GM21526 (cell line): ENCODE measurements around the gene LRRC4C.
"Not testable (repeated sequence)": the region's sequence is repeated elsewhere in the genome, so short reads cannot be mapped to it uniquely, and the experiment has no call there.

Experiments used
- ATAC-seq: cut with Tn5 transposase; IDR thresholded peaks from one replicate; pipeline ENCODE4 v1.9.1; 2021; ENCODE audit warnings: moderate library complexity; ENCODE audit not compliant: unreplicated experiment, low FRiP score

LRRC4C gene

DNA sequence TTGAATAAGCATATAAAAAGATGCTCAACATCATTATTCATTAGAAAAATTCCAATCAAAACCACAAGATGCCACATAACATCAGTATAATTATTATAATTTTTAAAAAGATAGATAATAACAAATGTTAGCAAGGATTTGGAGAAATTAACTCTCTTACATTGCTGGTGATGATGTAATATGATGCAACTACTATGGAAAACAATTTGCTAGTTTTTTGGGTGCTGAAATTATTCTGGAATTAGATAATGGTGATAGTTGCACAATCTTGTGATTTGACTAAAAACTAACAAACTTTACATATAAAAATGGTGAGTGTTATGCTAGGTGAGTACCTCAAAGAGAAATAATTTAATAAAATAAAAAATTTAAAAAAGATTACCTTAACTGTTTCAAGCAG lies 412.2 kb downstream of the LRRC4C start:
- no peak for ATAC-seq

- ATAC-seq: no peak
These were observed 414.2 kb downstream of the LRRC4C start for GRCh38 chr11:41045266-41045665.

- no peak for ATAC-seq
These were observed 414.7 kb downstream of the LRRC4C start for GRCh38 chr11:41044747-41045146.

DNA sequence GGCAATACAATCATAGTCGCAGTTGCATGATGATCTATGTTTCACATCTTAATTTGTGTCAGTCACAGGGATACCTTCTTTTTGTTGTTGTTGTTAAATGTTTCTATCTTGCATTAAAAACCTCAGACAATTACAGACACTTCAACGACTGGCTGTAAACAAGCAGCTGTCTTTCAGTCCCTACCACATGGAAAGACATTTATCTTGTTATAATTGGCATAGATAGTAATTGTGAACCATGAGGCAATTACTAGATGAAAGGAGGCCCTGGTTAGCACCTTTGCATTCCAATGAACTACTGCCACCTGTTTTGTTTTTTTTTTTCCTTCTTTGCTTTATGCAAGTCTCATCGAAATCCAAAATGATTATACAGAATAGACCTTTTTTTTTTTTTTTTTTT lies 416.8 kb downstream of the LRRC4C start:
- ATAC-seq: no peak

GRCh38 chr11:41040474-41040873 lies 419.0 kb downstream of the LRRC4C start:
- ATAC-seq: no peak

- ATAC-seq: no peak
These were observed 419.9 kb downstream of the LRRC4C start for GRCh38 chr11:41039592-41039991.

- no peak for ATAC-seq
These were observed 427.8 kb downstream of the LRRC4C start for GRCh38 chr11:41031551-41032060.

DNA sequence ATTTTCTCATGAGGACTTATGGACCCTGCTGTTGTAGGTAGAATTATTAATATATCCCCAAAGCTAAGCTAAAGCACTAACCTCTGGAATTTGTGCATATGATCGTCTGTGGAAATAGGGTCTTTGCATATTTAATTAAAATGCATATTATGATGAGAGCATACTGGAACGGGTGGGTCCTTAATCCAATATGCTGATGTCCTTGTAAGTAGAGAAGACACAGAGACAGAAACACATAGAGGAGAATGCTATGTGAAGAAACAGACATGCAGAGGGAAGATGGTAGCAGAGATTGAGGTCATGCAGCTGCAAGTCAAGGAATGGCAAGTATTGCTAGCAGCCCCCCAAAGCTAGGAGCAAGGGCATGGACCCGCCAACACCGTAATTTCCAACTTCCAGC lies 439.2 kb downstream of the LRRC4C start:
- ATAC-seq: no peak

DNA sequence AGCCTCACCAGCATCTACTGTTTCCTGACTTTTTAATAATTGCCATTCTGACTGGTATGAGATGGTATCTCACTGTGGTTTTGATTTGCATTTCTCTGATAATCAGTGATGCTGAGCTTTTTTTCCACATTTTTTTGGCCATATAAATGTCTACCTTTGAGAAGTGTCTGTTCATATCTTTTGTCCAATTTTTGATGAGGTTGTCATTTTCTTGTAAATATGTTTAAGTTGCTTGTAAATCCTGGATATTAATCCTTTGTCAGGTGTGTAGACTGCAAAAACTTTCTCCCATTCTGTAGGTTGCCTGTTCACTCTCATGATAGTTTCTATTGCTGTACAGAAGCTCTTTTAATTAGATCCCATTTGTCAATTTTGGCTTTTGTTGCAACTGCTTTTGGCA lies 439.8 kb downstream of the LRRC4C start:
- not testable (repeated sequence) for ATAC-seq

GRCh38 chr11:41018224-41018623 lies 441.2 kb downstream of the LRRC4C start:
- no peak for ATAC-seq

DNA sequence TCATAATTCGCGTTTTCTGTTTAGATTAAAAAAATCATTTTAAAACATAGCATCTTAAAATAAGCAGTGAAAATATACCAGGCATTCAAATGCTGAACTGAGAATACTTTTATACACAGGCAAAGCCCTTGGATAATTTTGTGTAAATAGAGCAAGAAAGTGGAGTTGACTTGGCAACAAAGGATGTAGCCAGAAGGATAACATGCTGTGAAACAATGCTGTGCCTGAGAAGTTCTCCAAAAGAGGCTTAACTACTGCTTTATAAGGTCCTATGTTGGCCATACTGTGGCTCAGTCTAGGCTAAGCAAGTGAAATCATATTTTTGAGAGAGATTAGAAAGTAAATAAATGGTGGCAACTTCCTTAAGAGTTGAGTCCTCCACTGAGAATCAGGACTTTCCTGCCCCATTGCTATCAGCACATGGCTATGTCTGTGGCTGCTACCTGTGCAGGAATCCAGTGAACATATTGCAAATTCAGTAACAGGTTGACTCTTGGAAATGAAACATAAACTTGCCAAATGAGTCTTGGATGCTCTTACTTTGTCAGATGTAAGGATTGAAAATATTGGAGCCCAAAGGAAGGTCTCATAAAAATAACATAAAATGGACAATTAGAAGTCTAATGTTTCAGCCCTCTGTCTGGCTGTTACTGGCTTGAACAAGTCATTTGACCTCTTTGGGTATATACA lies 448.9 kb downstream of the LRRC4C start:
- no peak for ATAC-seq

GRCh38 chr11:41005986-41006385 lies 453.5 kb downstream of the LRRC4C start:
- ATAC-seq: no peak

GRCh38 chr11:41003339-41004282 lies 455.8 kb downstream of the LRRC4C start:
- no peak for ATAC-seq

DNA sequence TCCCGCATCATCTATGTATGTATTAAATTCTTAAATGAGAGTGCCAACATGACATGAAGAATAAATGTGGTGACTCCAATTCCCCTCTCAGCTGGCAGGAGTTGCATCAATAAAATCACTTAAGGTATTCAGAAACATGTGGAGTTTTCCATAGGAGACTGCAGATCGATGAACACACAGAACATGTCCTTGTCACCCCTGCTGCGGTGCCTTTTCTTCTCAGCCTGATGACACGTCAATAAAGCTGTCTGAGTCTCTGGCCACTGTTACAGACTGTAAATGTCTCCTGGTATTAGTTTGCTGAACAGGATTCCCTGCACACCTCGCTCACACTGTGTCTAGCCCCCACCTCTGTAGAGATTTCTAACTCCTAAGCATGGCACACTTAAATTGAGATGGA lies 460.5 kb downstream of the LRRC4C start:
- no peak for ATAC-seq

DNA sequence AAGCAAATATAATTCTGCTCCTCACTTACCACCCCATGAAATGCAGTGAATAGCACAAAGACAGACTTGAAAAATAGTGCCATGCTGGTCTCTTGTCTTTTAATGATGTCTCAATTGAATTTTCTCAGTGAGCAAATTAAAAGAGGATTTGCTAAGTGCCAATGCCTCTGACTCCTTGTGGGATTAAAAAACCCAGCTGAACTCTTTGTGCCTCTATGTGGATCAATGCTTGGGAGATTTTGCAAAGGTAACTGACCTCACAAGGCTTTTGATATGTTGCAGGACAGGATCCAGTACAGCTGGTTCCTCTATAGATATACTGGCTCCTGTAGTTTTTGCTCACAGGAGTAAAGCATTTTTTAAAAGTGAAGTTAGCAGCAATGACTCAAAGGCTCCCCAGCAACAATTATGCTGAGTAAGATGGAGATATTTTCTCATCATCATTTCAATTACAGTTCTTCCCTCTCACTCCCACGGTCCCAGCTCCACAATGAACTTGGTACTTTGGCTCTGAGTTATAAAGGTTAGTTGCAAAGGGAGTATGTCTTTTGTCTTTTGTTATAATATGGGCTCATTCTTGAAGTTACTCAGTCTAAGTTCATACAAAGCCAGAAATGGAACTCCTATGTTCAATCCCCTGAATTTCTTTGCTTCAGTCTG lies 471.5 kb downstream of the LRRC4C start:
- ATAC-seq: no peak

DNA sequence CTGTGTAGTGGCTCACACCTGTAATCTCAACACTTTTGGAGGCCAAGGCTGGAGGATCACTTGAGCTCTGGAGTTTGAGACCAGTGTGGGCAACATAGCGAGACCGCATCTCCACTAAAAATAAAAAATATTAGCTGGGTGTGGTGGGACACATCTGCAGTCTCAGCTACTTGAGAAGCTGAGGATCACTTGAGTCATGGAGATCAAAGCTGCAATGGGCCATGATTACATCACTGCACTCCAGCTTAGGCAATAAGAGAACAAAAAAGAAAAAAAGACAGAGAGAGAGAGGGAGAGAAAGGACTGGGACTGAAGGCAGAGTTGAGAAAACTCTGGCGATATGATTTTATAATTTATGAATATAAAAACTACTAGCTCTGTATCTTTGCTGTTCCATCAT lies 473.1 kb downstream of the LRRC4C start:
- no peak for ATAC-seq

- no peak for ATAC-seq
These were observed 484.4 kb downstream of the LRRC4C start for GRCh38 chr11:40975076-40975475.

DNA sequence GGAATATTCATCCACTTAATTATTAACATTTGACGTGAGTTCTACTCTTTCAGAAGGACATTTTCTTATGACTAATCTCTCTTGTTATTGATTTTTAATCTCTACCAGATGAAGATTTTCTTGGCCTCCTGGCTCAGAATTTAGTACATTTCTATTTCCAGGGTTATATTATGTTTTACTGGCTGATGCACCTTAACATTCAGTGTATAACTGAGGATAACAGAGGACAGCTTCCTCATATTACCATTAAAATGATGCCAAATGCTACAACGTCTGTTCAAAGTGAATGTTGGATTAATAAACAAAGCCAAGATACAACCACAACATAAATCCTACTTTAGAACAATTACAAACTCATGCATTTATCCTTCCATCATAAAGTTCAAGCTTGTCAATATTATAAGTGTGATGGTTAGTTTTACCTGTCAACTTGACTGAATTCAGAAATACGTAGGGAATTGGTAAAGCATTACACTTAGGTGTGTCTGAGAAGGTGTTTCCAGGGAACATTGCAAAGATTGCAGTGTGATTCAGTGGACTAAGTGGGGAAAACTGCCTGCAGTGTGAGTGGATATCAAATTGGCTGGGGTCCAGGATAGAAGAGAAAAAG lies 485.2 kb downstream of the LRRC4C start:
- ATAC-seq: no peak

GRCh38 chr11:40958707-40959106 lies 500.7 kb downstream of the LRRC4C start:
- ATAC-seq: no peak

DNA sequence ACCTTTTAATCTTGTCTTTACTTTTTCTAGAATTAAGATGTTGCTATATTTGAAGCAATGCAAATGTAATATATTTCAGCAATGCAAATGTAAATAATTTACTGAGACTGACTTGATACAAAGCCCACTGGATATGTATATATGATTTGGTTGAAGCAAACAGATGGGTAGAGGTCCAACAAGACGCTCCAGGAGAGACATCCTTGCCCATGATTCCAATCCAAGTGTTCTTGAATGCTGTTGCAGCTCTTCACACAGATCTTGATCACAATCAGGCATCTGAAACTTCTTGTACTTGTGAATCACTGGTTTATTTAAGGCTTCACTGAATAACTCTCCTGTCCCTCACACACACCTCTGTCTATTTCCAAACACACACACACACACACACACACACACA lies 507.0 kb downstream of the LRRC4C start:
- ATAC-seq: no peak

GRCh38 chr11:40938002-40938401 lies 521.5 kb downstream of the LRRC4C start:
- ATAC-seq: no peak
